IMR-90 (cell line): Measurements from ENCODE around the gene CHSY3. TPM values are rescaled to one million over a fixed set of nuclear protein-coding genes. Genes with fewer than 3 reads are reported as not detected.

ENCODE experiments used
- ATAC-seq: fragments of 200-7000 bp; cut with Tn5 transposase; 2 replicates; pipeline ENCODE4 v1.9.1; 2020; ENCODE audit warnings: low read depth, mild to moderate bottlenecking, moderate library complexity
- BruUV-seq: library from RNA; stranded (reverse); fragments of 400-500 nt; replicated peaks from 2 replicates; lab custom pipeline; 2021; lab: Mats Ljungman, UMichigan
- CTCF ChIA-PET: fragments of 300-600 bp; formaldehyde crosslinking; extraction: SDS; loops from one replicate; lab custom pipeline; 2021; ENCODE audit warnings: antibody characterized with exemption; lab: Yijun Ruan, JAX
- POLR2A ChIA-PET: fragments of 300-600 bp; sonication (Branson Sonifier 250); formaldehyde crosslinking; loops from one replicate; lab custom pipeline; 2022; ENCODE audit warnings: antibody characterized with exemption; ENCODE audit not compliant: unreplicated experiment; lab: Charles Lee
- DNase-seq: peaks from one replicate; pipeline ENCODE4 v3.0.0; 2013
- H2AFZ ChIP-seq: replicated peaks from 2 replicates; pipeline ENCODE3; 2013; ENCODE audit warnings: low read length, mild to moderate bottlenecking; ENCODE audit not compliant: poor library complexity
- H2AK5ac ChIP-seq: 2 replicates; pipeline ENCODE4 v1.6.1; 2013; ENCODE audit warnings: low read depth, low read length, inconsistent platforms
- H2AK9ac ChIP-seq: replicated peaks from 2 replicates; pipeline ENCODE3; 2013; ENCODE audit warnings: mild to moderate bottlenecking, low read depth, low read length, moderate library complexity; ENCODE audit not compliant: poor library complexity
- H2BK120ac ChIP-seq: 2 replicates; pipeline ENCODE4 v1.6.1; 2013; ENCODE audit warnings: low read depth, low read length, inconsistent platforms
- H2BK15ac ChIP-seq: 3 replicates; pipeline ENCODE4 v1.6.1; 2013; ENCODE audit warnings: low read depth, low read length, inconsistent platforms
- H2BK20ac ChIP-seq: 2 replicates; pipeline ENCODE4 v1.6.1; 2013; ENCODE audit warnings: low read depth, mild to moderate bottlenecking, inconsistent platforms, low read length, moderate library complexity
- H2BK5ac ChIP-seq: 2 replicates; pipeline ENCODE4 v1.6.1; 2013; ENCODE audit warnings: mild to moderate bottlenecking, low read depth, low read length, inconsistent platforms; ENCODE audit not compliant: poor library complexity, severe bottlenecking
- H3K14ac ChIP-seq: replicated peaks from 2 replicates; pipeline ENCODE4 v1.6.1; 2013; ENCODE audit warnings: low read depth, low read length, inconsistent platforms
- H3K18ac ChIP-seq: 2 replicates; pipeline ENCODE4 v1.6.1; 2013; ENCODE audit warnings: low read depth, low read length, control low read depth
- H3K23ac ChIP-seq: 2 replicates; pipeline ENCODE4 v1.6.1; 2013; ENCODE audit warnings: low read depth, low read length, inconsistent platforms
- H3K27ac ChIP-seq: 2 replicates; pipeline ENCODE4 v1.5.1; 2013; ENCODE audit warnings: mild to moderate bottlenecking, control low read depth, low read length; ENCODE audit not compliant: insufficient read depth
- H3K27me3 ChIP-seq: 2 replicates; pipeline ENCODE4 v1.6.1; 2013; ENCODE audit warnings: low read length; ENCODE audit not compliant: control insufficient read depth, insufficient read depth
- H3K36me3 ChIP-seq: 2 replicates; pipeline ENCODE4 v1.6.1; 2013; ENCODE audit warnings: low read length, mixed read lengths; ENCODE audit not compliant: control insufficient read depth, insufficient read depth
- H3K4ac ChIP-seq: 2 replicates; pipeline ENCODE4 v1.6.1; 2013; ENCODE audit warnings: low read depth, low read length, inconsistent platforms
- H3K4me1 ChIP-seq: 2 replicates; pipeline ENCODE4 v1.6.1; 2013; ENCODE audit warnings: low read length, mixed read lengths; ENCODE audit not compliant: control insufficient read depth, insufficient read depth
- H3K4me2 ChIP-seq: 2 replicates; pipeline ENCODE4 v1.6.1; 2013; ENCODE audit warnings: low read depth, mild to moderate bottlenecking, control low read depth, low read length, moderate library complexity
- H3K4me3 ChIP-seq: 2 replicates; pipeline ENCODE4 v1.5.1; 2013; ENCODE audit warnings: low read depth, mild to moderate bottlenecking, control low read depth, low read length, moderate library complexity; ENCODE audit not compliant: insufficient read depth
- H3K56ac ChIP-seq: 2 replicates; pipeline ENCODE4 v1.6.1; 2013; ENCODE audit warnings: low read length, inconsistent platforms; ENCODE audit not compliant: insufficient read depth; ENCODE audit errors: extremely low read depth
- H3K79me1 ChIP-seq, 2 experiments: 2 replicates each; pipeline ENCODE4 v1.6.1; 2013; ENCODE audit warnings: low read length in 2 of 2, inconsistent platforms in 1 of 2, low read depth in 1 of 2
- H3K9ac ChIP-seq: 2 replicates; pipeline ENCODE4 v1.6.1; 2013; ENCODE audit warnings: low read depth, low read length, control low read depth
- H3K9me1 ChIP-seq: 2 replicates; pipeline ENCODE4 v1.6.1; 2013; ENCODE audit warnings: low read length, inconsistent platforms; ENCODE audit not compliant: insufficient read depth
- H3K9me3 ChIP-seq: 2 replicates; pipeline ENCODE4 v1.6.1; 2013; ENCODE audit warnings: low read length; ENCODE audit not compliant: control insufficient read depth, insufficient read depth
- H4K20me1 ChIP-seq: 2 replicates; pipeline ENCODE4 v1.6.1; 2013; ENCODE audit warnings: low read length, inconsistent platforms; ENCODE audit not compliant: insufficient read depth
- H4K5ac ChIP-seq: 2 replicates; pipeline ENCODE4 v1.6.1; 2013; ENCODE audit warnings: mild to moderate bottlenecking, low read depth, low read length, control low read depth
- H4K8ac ChIP-seq, 2 experiments: 2 replicates each; pipeline ENCODE4 v1.6.1; 2013; ENCODE audit warnings: low read depth in 2 of 2, low read length in 2 of 2, control low read depth in 1 of 2, inconsistent platforms in 1 of 2
- H4K91ac ChIP-seq: 2 replicates; pipeline ENCODE4 v1.6.1; 2013; ENCODE audit warnings: low read depth, low read length, inconsistent platforms; ENCODE audit not compliant: insufficient read depth
- BHLHE40 ChIP-seq: fragments of 150-350 bp; IDR thresholded peaks from 2 replicates; pipeline ENCODE4 v1.6.1; 2016; ENCODE audit warnings: mild to moderate bottlenecking, low read depth, low read length
- CHD1 ChIP-seq: IDR thresholded peaks from 2 replicates; pipeline ENCODE4 v1.6.1; 2012; ENCODE audit warnings: low read depth, low read length, improper control_type of control experiment
- CTCF ChIP-seq: conservative IDR thresholded peaks from 2 replicates; pipeline ENCODE4 v1.5.1; 2012; ENCODE audit warnings: mild to moderate bottlenecking, low read depth, low read length, improper control_type of control experiment
- FOS ChIP-seq: fragments of 150-350 bp; IDR thresholded peaks from 2 replicates; pipeline ENCODE4 v1.6.1; 2016; ENCODE audit warnings: low read depth, low read length
- MAFK ChIP-seq: IDR thresholded peaks from 2 replicates; pipeline ENCODE4 v1.6.1; 2012; ENCODE audit warnings: low read depth, low read length, improper control_type of control experiment
- MXI1 ChIP-seq: IDR thresholded peaks from 2 replicates; pipeline ENCODE4 v1.6.1; 2012; ENCODE audit warnings: low read depth, mild to moderate bottlenecking, low read length, moderate library complexity, borderline replicate concordance
- NFE2L2 ChIP-seq: fragments of 150-350 bp; IDR thresholded peaks from 2 replicates; pipeline ENCODE4 v1.6.1; 2016; ENCODE audit warnings: low read depth, mild to moderate bottlenecking, low read length
- POLR2A ChIP-seq: IDR thresholded peaks from 2 replicates; pipeline ENCODE4 v1.6.1; 2012; ENCODE audit warnings: mild to moderate bottlenecking, low read depth, low read length
- RAD21 ChIP-seq: IDR thresholded peaks from 2 replicates; pipeline ENCODE4 v1.6.1; 2012; ENCODE audit warnings: low read length, improper control_type of control experiment
- RCOR1 ChIP-seq: IDR thresholded peaks from 2 replicates; pipeline ENCODE4 v1.6.1; 2012; ENCODE audit warnings: mild to moderate bottlenecking, low read length, improper control_type of control experiment; ENCODE audit not compliant: insufficient replicate concordance
- RFX5 ChIP-seq: IDR thresholded peaks from 2 replicates; pipeline ENCODE4 v1.8.0; 2012; ENCODE audit warnings: low read depth, mild to moderate bottlenecking, low read length, moderate library complexity
- SMC3 ChIP-seq: fragments of 150-350 bp; IDR thresholded peaks from 2 replicates; pipeline ENCODE4 v1.6.1; 2016; ENCODE audit warnings: low read depth, mild to moderate bottlenecking, antibody characterized with exemption, low read length, moderate library complexity
- USF2 ChIP-seq: fragments of 150-350 bp; IDR thresholded peaks from 2 replicates; pipeline ENCODE4 v1.6.1; 2017; ENCODE audit warnings: mild to moderate bottlenecking, antibody characterized with exemption, low read length, low read depth
- WGBS, 2 experiments: methylation state at CpG; one replicate each; pipeline versions ENCODE4 v1.1.5 to v1.1.7; 2013; ENCODE audit warnings: missing lambda C conversion rate in 2 of 2; ENCODE audit not compliant: insufficient read length in 1 of 2; ENCODE audit errors: extremely low coverage in 2 of 2; 5-methylcytosine and 5-hydroxymethylcytosine counted together
- dilution Hi-C: fragments of 300-500 bp; cut with HindIII; formaldehyde crosslinking; loops from one replicate; pipeline ENCODE4 v1.14.3; 2018; ENCODE audit warnings: low sequenced_read_pairs; ENCODE audit not compliant: unreplicated experiment
- in situ Hi-C: fragments of 300-500 bp; cut with MboI; formaldehyde crosslinking; loops from 3 replicates; pipeline ENCODE4 v1.14.3; 2019; ENCODE audit warnings: low sequenced_read_pairs, inconsistent platforms, mixed read lengths
- intact Hi-C: fragments of 100-400 bp; cut with micrococcal nuclease; formaldehyde crosslinking; loops from 2 replicates; pipeline ENCODE4 v1.10.0; 2022
- polyA plus RNA-seq, 3 experiments: library from polyadenylated mRNA; depleted of rRNA; stranded (reverse); fragments of >200 nt; gene quantifications; 2 replicates each; pipeline ENCODE4 v1.2.3, GENCODE V29; 2012; ENCODE audit warnings: low replicate concordance in 1 of 3
- total RNA-seq: library from RNA; depleted of rRNA; stranded (reverse); fragments of >200 nt; gene quantifications from 2 replicates; pipeline ENCODE4 v1.2.3, GENCODE V29; 2012
- TF ChIP-seq, protein P1 (sequence below): fragments of 150-350 bp; IDR thresholded peaks from 2 replicates; pipeline ENCODE4 v1.6.1; 2016; ENCODE audit warnings: low read depth, mild to moderate bottlenecking, low read length, moderate library complexity, borderline replicate concordance

Gene CHSY3
- total and polyA plus RNA-seq, 2 of the 4 experiments (the other 2 are of a cell fraction) = 0.62 to 1.3 TPM

- Histone ChIP-seq H3K79me1 (no peaks in the 10 kb centered on the region), H3K4me3 (no peak overlapping the region), H3K4ac (no peak overlapping the region), H2BK20ac (no peak overlapping the region), H4K8ac (no peak overlapping the region), H3K27me3 (no peaks in the 10 kb centered on the region), H3K18ac (no peak overlapping the region), H3K9me1 (no peaks in the 10 kb centered on the region), H2BK5ac (no peak overlapping the region), H3K23ac (no peak overlapping the region), H2AFZ (no peak overlapping the region), H3K27ac (no peak overlapping the region), H2BK120ac (no peak overlapping the region), H3K14ac (no peak overlapping the region), H2AK9ac (no peak overlapping the region), H4K20me1 (no peaks in the 10 kb centered on the region), H2AK5ac (no peak overlapping the region), H2BK15ac (no peak overlapping the region), H3K4me1 (no peaks in the 10 kb centered on the region), H3K56ac (no peak overlapping the region), H4K5ac (no peak overlapping the region), H3K4me2 (no peak overlapping the region), H4K91ac (no peak overlapping the region), H3K9me3 (no peaks in the 10 kb centered on the region), H3K9ac (no peak overlapping the region), H3K36me3 (no peaks in the 10 kb centered on the region)
- TF ChIP-seq RFX5 = no peak
- no peak for TF ChIP-seq SMC3
- no peak for TF ChIP-seq MXI1
- no peak for TF ChIP-seq USF2
- TF ChIP-seq NFE2L2 = no peak
- no peak for TF ChIP-seq CHD1
- no peak for TF ChIP-seq FOS
- TF ChIP-seq POLR2A = no peak
- TF ChIP-seq CTCF = no peak
- no peak for TF ChIP-seq BHLHE40
- TF ChIP-seq RCOR1 = no peak
- TF ChIP-seq MAFK = no peak
- TF ChIP-seq RAD21 = no peak
- TF ChIP-seq, protein P1, sequence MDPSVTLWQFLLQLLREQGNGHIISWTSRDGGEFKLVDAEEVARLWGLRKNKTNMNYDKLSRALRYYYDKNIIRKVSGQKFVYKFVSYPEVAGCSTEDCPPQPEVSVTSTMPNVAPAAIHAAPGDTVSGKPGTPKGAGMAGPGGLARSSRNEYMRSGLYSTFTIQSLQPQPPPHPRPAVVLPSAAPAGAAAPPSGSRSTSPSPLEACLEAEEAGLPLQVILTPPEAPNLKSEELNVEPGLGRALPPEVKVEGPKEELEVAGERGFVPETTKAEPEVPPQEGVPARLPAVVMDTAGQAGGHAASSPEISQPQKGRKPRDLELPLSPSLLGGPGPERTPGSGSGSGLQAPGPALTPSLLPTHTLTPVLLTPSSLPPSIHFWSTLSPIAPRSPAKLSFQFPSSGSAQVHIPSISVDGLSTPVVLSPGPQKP = no peak
- WGBS, 2 experiments = 75% methylated on average over 4 of the region's 8 CpGs; no CpG with 5 or more reads in 1 of the 2 experiments
- dilution Hi-C loops = no loop called here
- POLR2A ChIA-PET = no interaction called here
- no peak for DNase-seq
- intact Hi-C loops = no loop called here
- in situ Hi-C loops = loop anchor here (25.0 kb wide), 2 partner anchors 997 to 1297 kb away; no protein-coding TSS in a partner anchor
- CTCF ChIA-PET = no interaction called here
- no TSS peak for BruUV-seq
- ATAC-seq = no peak
These were observed 211.4 kb downstream of the CHSY3 start for GRCh38 chr5:130115686-130116085.
